OCI-LY1 (cell line): ENCODE measurements around the gene RIPOR2.
A peak's percentile ranks its signal among the peaks of the same experiment; 100 is the strongest.

ENCODE experiments used
- H2AFZ ChIP-seq: fragments of 200-600 bp; sonication (generic), shearing (Covaris generic); 2 replicates; pipeline ENCODE4 v1.6.0; 2014; ENCODE audit warnings: antibody characterized with exemption, mild to moderate bottlenecking, low read length
- H3F3A ChIP-seq: fragments of 200-600 bp; sonication (generic), shearing (Covaris generic); 2 replicates; pipeline ENCODE4 v1.6.0; 2014; ENCODE audit warnings: mild to moderate bottlenecking, antibody characterized with exemption, low read length, moderate library complexity; ENCODE audit not compliant: insufficient read depth
- H3K27ac ChIP-seq: fragments of 200-600 bp; sonication (generic); 2 replicates; pipeline ENCODE4 v1.5.1; 2014; ENCODE audit warnings: low read length, mixed run types, mild to moderate bottlenecking, low read depth; ENCODE audit not compliant: poor library complexity, severe bottlenecking
- H3K27me3 ChIP-seq: fragments of 200-600 bp; sonication (generic); 2 replicates; pipeline ENCODE4 v1.6.0; 2014; ENCODE audit warnings: antibody characterized with exemption, mild to moderate bottlenecking, low read length, moderate library complexity; ENCODE audit not compliant: insufficient read depth
- H3K36me3 ChIP-seq: fragments of 200-600 bp; sonication (generic); 2 replicates; pipeline ENCODE4 v1.6.1; 2014; ENCODE audit warnings: mild to moderate bottlenecking, antibody characterized with exemption, low read length, moderate library complexity, mixed read lengths; ENCODE audit not compliant: insufficient read depth
- H3K4me1 ChIP-seq: fragments of 200-600 bp; sonication (generic); 2 replicates; pipeline ENCODE4 v1.5.1; 2014; ENCODE audit warnings: mild to moderate bottlenecking, low read length, moderate library complexity; ENCODE audit not compliant: insufficient read depth, severe bottlenecking
- H3K4me2 ChIP-seq: fragments of 200-600 bp; sonication (generic), shearing (Covaris generic); 2 replicates; pipeline ENCODE4 v1.6.1; 2014; ENCODE audit warnings: low read length
- H3K4me3 ChIP-seq: fragments of 200-600 bp; sonication (generic); 2 replicates; pipeline ENCODE4 v1.5.1; 2014; ENCODE audit warnings: low read length, low read depth, mild to moderate bottlenecking, mixed read lengths; ENCODE audit not compliant: poor library complexity, severe bottlenecking
- H3K79me2 ChIP-seq: fragments of 200-600 bp; shearing (Covaris generic); 2 replicates; pipeline ENCODE4 v1.6.1; 2016; ENCODE audit warnings: mixed run types, low read length, mixed read lengths; ENCODE audit not compliant: insufficient read depth
- H3K9ac ChIP-seq: fragments of 200-600 bp; sonication (generic), shearing (Covaris generic); 2 replicates; pipeline ENCODE4 v1.6.1; 2014; ENCODE audit warnings: mild to moderate bottlenecking, low read length, mixed read lengths
- H3K9me2 ChIP-seq: fragments of 200-600 bp; sonication (generic), shearing (Covaris generic); 2 replicates; pipeline ENCODE4 v1.6.1; 2014; ENCODE audit warnings: low read depth, mild to moderate bottlenecking, low read length, mixed read lengths
- H3K9me3 ChIP-seq: fragments of 200-600 bp; shearing (Covaris generic); 2 replicates; pipeline ENCODE4 v1.6.1; 2014; ENCODE audit warnings: low read length, mixed read lengths
- H4K20me1 ChIP-seq: fragments of 200-600 bp; sonication (generic), shearing (Covaris generic); 2 replicates; pipeline ENCODE4 v1.6.0; 2016; ENCODE audit warnings: mild to moderate bottlenecking, low read length; ENCODE audit not compliant: insufficient read depth
- CTCF ChIP-seq: fragments of 200-600 bp; sonication (generic), shearing (Covaris generic); IDR thresholded peaks from 2 replicates; pipeline ENCODE4 v1.5.1; 2017; ENCODE audit warnings: mild to moderate bottlenecking, antibody characterized with exemption, low read length, moderate library complexity, mixed read lengths
- EZH2 ChIP-seq: fragments of 200-600 bp; sonication (generic), shearing (Covaris generic); IDR thresholded peaks from 2 replicates; pipeline ENCODE4 v1.8.0; 2017; ENCODE audit warnings: borderline replicate concordance, mixed run types, mild to moderate bottlenecking, antibody characterized with exemption, low read length, moderate library complexity, mixed read lengths

Gene RIPOR2

DNA sequence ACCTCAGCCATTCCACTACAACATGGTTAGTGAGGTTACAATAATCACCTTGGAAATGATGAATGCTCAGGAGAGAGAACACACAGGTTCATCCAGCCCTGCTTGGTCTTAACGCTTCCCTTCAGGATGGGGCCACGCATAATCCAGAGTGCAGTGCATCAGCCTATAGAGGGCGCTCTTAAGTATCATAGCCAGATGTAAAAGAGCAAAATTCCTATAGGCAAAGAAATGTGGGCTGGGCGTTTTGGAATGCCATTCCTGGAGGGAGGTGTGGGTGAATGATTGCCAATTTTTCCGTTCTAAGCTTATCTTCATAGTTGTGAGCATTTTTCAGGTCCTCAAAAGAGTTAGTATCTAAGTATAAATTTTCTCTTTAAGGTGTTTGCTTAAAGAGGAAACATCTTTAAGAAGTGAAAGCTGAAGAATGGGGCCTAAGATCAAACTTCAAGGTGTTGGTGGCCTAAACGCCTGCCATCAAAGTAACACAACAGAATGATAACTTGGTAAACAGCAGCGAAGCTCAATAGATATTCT lies 1.8 kb downstream of the RIPOR2 start:
- no peaks in the 10 kb centered on the region for H3K9me2 ChIP-seq
- no peaks in the 10 kb centered on the region for H4K20me1 ChIP-seq
- no peaks in the 10 kb centered on the region for H3K79me2 ChIP-seq
- H3K9me3 ChIP-seq, result no peaks in the 10 kb centered on the region
- H3K9ac ChIP-seq, result peak overlapping the region; percentile 41; the same call in 1 of the 2 replicates
- no peak overlapping the region for H2AFZ ChIP-seq
- H3K27ac ChIP-seq, result peak overlapping the region; percentile 89
- H3K27me3 ChIP-seq, result no peaks in the 10 kb centered on the region
- H3K4me2 ChIP-seq, result peak overlapping the region; percentile 76
- H3K4me3 ChIP-seq, result peak overlapping the region; percentile 56
- H3K4me1 ChIP-seq, result peaks cover 90% of the 10 kb centered on the region
- peak; percentile 97 for TF ChIP-seq CTCF
- no peak for TF ChIP-seq EZH2
- no peaks in the 10 kb centered on the region for H3K36me3 ChIP-seq
- no peaks in the 10 kb centered on the region for H3F3A ChIP-seq

DNA sequence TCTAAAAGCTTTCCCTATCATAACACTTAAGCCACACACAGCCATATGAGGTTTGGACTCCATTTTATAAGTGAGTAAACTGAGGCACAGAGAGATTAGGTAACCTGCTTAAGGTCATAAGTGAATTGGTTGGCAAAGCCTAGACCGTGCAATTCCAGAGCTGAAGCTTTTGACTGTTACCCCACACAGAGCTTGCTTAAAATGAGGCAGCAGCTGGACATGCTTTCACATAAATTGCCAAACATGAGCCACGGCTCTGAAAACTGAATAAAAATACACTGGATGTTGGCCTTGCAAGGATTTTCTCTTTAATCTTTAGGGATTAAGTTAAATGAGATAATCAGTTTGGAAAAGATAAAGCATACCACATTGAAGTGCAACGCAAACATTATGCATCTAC lies 2.5 kb downstream of the RIPOR2 start:
- H3K4me3 ChIP-seq, result peak overlapping the region; percentile 56

GRCh38 chr6:24932832-24933231 lies 2.9 kb downstream of the RIPOR2 start:
- H3K36me3 ChIP-seq, result no peaks in the 10 kb centered on the region
- peaks cover 100% of the 10 kb centered on the region for H3K4me1 ChIP-seq
- H3K27me3 ChIP-seq, result no peaks in the 10 kb centered on the region
- peak overlapping the region; percentile 76 for H3K4me2 ChIP-seq
- peak overlapping the region; percentile 56 for H3K4me3 ChIP-seq
- no peaks in the 10 kb centered on the region for H3F3A ChIP-seq
- no peak overlapping the region for H2AFZ ChIP-seq
- H4K20me1 ChIP-seq, result no peaks in the 10 kb centered on the region
- TF ChIP-seq EZH2 (no peak), CTCF (no peak)
- H3K9me2 ChIP-seq, result no peaks in the 10 kb centered on the region
- peak overlapping the region; percentile 41; the same call in 1 of the 2 replicates for H3K9ac ChIP-seq
- peak overlapping the region; percentile 89 for H3K27ac ChIP-seq
- no peaks in the 10 kb centered on the region for H3K9me3 ChIP-seq
- H3K79me2 ChIP-seq, result 0 out of 2 replicates have a peak, but pooled peaks cover 3% of the 10 kb centered on the region

More for the DNA sequence above, 2.5 kb downstream of the RIPOR2 start:
- Histone ChIP-seq H3F3A (no peaks in the 10 kb centered on the region), H3K9me2 (no peaks in the 10 kb centered on the region), H3K79me2 (no peaks in the 10 kb centered on the region), H3K27me3 (no peaks in the 10 kb centered on the region), H3K27ac (peak overlapping the region; percentile 89), H2AFZ (no peak overlapping the region), H3K36me3 (no peaks in the 10 kb centered on the region), H3K9me3 (no peaks in the 10 kb centered on the region), H4K20me1 (no peaks in the 10 kb centered on the region), H3K9ac (peak overlapping the region; percentile 41; the same call in 1 of the 2 replicates), H3K4me1 (peaks cover 97% of the 10 kb centered on the region), H3K4me2 (peak overlapping the region; percentile 76)
- TF ChIP-seq CTCF, result no peak
